T follicular helper cell (primary cell): ENCODE results near the gene BOLA3.
"Not testable (repeated sequence)": the region's sequence is repeated elsewhere in the genome, so short reads cannot be mapped to it uniquely, and the experiment has no call there.

Experiments used
- DNase-seq: peaks from one replicate; pipeline ENCODE4 v3.0.0-alpha.2; 2020; ENCODE audit warnings: low read depth

The BOLA3 gene

DNA sequence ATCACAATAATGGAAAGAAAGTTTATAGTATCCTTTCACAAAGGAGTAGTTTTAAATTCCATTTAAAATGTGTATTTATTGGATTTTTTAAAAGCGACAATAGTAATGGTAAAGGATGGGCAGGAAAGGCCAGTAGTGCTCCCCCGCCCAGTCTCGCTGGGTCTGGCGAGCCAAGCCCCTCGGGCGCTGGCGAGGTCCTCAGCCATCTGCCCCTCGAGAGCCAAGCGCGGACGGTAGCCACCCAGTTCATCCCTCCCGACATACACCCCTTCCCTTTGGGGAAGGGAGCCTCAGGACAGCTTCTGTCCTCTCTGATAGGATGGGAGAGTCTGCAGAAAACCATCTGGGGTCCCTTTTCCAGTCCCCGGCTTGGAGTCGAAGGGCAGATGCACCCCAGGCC is 45.2 kb downstream of the BOLA3 start:
- no peak for DNase-seq

DNA sequence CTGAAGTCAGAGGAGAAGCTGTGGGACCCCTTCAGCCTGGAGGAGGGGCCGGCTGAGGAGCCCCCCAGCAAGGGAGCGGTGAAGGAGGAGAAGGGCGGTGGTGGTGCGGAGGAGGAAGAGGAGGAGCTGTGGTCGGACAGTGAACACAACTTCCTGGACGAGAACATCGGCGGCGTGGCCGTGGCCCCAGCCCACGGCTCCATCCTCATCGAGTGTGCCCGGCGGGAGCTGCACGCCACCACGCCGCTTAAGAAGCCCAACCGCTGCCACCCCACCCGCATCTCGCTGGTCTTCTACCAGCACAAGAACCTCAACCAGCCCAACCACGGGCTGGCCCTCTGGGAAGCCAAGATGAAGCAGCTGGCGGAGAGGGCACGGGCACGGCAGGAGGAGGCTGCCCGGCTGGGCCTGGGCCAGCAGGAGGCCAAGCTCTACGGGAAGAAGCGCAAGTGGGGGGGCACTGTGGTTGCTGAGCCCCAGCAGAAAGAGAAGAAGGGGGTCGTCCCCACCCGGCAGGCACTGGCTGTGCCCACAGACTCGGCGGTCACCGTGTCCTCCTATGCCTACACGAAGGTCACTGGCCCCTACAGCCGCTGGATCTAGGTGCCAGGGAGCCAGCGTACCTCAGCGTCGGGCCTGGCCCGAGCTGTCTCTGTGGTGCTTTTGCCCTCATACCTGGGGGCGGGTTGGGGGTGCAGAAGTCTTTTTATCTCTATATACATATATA is 46.0 kb downstream of the BOLA3 start:
- DNase-seq, result no peak

DNA sequence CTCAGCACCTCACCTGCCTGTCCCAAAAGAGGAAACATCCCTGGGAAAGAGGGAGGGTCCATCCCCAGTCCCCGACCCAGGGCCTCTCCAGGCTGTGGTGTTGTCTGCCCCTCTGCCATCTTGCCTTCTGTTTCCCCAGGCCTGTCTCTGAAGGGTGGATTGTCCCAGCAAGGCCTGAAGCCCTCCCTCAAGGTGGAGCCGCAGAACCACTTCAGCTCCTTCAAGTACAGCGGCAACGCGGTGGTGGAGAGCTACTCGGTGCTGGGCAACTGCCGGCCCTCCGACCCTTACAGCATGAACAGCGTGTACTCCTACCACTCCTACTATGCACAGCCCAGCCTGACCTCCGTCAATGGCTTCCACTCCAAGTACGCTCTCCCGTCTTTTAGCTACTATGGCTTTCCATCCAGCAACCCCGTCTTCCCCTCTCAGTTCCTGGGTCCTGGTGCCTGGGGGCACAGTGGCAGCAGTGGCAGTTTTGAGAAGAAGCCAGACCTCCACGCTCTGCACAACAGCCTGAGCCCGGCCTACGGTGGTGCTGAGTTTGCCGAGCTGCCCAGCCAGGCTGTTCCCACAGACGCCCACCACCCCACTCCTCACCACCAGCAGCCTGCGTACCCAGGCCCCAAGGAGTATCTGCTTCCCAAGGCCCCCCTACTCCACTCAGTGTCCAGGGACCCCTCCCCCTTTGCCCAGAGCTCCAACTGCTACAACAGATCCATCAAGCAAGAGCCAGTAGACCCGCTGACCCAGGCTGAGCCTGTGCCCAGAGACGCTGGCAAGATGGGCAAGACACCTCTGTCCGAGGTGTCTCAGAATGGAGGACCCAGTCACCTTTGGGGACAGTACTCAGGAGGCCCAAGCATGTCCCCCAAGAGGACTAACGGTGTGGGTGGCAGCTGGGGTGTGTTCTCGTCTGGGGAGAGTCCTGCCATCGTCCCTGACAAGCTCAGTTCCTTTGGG is 47.2 kb downstream of the BOLA3 start:
- no peak for DNase-seq

DNA sequence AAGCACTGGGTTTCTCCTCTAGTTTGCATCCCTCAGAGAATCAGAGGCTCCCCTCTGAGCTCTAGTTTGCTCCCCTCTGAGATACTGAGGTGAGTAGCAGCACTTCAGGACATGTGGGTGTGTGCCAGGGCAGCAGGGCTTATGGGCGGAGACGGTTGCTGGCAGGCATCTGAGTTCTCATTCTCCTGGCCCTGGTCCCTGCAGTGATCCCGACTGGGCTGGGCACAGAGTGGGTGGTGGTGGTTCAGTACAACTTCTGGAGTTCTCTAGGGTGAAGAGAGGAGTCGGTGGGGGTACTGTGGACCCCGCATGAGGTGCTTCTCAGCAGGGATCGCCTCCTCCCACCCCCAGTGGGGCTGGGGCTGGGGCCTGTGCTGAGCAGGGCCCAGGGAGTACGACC is 47.9 kb downstream of the BOLA3 start:
- DNase-seq, result no peak

DNA sequence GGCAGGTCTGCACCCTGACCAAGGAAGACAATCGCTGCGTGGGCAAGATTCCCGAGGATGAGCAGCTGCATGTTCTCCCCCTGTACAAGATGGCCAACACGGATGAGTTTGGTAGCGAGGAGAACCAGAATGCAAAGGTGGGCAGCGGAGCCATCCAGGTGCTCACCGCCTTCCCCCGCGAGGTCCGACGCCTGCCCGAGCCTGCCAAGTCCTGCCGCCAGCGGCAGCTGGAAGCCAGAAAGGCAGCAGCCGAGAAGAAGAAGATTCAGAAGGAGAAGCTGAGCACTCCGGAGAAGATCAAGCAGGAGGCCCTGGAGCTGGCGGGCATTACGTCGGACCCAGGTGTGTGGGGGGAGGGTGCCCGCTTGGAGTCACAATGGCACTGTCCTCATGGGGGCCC is 48.4 kb downstream of the BOLA3 start:
- no peak for DNase-seq

DNA sequence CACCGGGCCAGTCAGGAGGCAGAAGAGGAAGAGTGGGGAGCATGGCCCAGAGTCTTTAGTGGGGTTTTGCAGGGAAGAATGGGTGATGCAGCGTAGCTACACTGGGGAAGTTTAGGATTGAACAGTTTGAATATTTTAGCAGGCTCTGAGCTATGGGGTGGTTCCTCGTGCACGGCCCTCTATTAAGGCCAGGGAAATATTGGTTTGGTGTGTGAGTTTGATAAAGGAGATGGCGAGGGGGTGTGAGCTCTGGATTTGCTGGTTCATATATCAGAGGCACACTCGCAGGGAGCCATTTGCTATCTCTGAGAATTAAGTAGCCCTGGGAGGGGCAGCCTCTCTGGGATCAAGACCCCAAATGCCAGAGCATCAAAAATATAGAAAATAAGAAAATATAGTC is 50.1 kb downstream of the BOLA3 start:
- DNase-seq, result no peak

DNA sequence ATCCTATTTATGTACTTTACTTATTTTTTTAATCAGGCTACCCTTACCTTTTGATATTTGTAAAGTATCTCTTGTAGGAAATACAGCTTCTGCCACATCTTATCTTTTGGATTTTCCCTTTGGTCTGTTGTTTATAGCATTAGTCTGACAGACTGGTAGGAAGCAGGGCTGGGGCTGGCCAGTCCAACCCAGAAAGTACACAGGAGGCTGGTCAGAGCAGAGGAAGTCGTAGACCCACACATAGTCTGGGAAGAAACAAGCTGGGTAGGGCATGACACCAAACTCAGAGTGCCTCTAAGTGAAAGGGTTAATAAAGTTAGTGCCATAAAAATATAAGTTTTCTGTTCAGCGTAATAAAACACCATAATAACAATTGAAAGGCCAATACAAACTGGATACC is 51.7 kb downstream of the BOLA3 start:
- DNase-seq, result no peak

DNA sequence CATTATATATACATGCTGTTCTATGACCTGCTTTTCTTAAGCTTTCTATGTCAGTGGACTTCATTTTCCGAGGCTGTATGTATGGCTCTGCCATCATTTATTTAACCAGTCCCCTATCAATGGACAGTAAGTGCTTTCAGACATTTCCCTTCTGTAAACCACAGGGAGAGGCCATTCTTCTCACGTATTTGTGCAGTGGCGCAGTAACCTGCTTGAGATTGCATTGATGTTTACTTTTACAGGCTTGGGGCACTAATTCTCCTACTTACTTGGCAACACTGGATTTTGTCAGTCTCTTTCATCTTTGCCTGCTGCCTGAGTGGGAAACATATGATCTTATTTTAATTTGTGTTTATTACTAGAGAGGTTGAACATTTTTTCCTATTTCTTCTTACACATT is 52.1 kb downstream of the BOLA3 start:
- DNase-seq, result no peak

DNA sequence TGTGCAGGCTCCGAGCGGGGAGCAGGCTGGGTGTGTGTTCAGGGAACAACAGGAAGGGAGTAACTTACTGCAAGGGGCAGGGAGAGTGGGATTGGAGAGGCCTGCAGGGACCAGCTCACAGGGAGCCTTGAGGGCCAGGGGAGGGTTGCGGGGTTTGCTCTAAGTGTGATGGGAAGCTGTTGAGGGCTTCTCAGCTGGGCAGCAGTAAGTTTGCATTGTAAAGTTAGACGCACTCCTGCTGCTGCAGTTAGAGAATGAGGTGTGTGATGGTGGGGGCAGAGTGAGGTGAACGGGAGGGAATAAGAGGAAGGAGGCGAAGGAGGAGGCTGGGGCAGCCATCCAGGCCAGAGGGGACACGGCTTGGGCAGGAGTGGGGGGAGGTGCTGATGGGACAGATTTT is 53.4 kb downstream of the BOLA3 start:
- no peak for DNase-seq

DNA sequence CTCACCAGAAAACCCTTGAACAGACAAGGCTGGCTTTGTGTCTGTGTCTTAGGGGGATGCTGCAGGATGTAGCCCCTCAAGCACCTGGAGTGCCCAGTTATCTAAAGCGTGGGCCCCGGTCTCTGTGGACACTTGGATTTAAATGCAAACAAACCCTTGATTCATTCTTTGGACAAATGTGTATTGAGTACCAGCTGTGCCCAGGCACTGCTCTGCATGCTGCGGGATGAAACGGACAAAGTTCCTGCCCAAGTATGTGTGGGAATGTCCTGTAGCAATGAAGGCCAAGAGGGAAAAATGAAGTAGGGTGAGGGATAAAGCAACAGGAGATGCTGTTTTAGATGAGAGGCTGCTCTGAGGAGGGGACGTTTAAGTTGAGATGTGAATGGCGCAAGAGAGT is 53.9 kb downstream of the BOLA3 start:
- no peak for DNase-seq

DNA sequence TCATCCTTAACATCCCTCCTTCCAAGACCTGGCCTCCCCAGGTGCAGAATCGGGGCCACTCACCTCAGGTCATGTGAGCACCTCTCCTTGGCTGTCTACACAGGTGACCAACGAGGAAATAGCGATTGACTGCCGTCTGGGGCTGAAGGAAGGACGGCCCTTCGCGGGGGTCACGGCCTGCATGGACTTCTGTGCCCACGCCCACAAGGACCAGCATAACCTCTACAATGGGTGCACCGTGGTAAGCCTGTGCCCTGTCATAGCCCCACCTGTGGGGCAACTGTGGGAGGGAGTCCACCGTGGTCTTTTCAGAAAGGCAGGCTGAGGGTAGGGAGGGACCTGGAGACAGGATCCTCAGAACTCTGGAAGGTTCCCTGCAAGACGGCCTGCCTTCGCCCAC is 54.3 kb downstream of the BOLA3 start:
- no peak for DNase-seq

DNA sequence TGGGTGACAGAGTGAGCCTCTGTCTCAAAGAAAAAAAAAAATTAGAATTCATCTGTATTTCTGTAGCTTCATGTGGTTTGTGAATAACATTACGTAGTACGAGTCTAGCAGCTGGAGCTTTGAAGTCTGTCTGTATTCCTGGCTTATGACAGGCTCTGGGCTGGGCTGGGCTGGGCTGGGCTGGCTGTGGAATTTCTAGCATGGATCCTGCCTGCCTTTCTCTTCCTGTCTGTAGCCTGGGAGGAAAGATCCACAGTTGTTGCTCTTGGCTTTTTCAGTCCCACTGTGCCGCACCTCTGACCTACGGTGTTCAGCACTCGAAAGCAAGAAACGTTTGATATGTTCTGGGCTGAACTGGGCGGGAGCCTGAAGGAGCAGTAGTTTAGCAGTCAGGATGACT is 55.4 kb downstream of the BOLA3 start:
- no peak for DNase-seq

DNA sequence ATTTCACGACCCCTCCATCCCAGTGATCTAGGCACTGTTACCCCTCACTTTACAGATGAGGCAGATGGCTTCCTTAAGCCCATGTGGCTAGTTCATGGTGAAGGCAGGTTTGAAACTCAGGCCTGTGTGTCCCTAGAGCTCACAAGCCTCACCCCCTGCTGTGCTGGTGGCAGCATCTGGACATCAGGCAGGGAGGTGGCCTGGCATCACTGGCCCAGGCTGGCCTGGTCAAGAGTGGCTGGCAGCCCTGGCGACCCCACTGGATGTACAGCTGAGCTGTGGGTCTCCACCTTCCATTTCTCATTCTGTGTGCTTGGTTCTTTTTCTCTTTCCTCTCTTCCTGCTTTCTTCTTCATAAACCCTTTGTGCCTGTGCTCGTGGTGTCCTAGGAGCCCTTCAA is 56.3 kb downstream of the BOLA3 start:
- DNase-seq, result no peak

DNA sequence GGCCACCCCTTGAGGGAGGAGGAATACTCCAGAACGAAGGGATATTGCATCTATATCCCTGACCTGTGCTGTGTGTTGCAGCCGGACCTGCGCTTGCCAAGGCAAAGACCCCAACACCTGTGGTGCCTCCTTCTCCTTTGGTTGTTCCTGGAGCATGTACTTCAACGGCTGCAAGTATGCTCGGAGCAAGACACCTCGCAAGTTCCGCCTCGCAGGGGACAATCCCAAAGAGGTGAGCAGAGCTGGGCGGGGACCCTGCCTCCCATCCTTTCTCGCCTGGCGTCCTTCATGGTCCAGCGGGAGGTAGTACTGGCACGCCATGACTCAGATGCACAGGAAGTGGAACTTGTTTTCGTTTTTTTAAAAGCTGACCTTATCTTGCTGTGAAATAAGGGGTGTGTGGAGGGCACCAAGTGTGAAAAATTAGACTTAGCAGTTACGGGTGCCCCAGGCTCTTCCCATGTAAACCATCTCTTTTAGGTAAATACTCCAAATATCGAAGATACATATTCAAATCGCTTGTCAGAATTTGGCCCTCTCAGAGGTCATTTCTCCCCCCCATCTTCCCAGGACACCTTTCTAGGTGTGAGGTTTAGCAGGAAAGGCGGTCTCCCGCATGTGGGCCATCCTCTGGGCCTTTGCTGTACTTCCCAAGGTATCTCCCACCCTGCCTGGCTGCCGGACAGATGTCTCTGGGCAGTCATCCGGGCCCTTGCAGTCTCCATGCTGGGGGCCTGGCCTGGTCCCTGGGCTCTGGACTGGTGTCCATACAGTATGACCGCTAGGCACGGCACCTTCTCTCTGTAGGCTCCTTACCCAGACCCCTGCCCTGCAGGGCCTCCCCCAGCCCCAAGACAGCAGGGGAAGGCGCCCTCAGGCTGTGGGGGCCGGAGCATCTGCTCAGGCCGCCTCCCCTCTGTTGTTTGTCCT is 57.6 kb downstream of the BOLA3 start:
- DNase-seq, result no peak

DNA sequence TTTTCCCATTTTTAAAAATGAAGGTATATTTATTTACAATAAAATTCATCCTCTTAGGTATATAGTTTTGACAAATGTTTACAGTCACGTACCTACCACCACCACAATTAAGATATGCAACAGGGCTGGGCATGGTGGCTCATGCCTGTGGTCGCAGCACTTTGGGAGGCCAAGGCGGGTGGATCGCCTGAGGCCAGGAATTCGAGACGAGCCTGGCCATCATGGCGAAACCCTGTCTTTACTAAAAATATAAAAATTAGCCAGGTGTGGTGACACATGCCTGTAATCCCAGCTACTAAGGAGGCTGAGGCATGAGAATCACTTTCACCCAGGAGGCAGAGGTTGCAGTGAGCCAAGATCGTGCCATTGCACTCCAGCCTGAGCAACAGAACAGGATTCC is 59.0 kb downstream of the BOLA3 start:
- not testable (repeated sequence) for DNase-seq

DNA sequence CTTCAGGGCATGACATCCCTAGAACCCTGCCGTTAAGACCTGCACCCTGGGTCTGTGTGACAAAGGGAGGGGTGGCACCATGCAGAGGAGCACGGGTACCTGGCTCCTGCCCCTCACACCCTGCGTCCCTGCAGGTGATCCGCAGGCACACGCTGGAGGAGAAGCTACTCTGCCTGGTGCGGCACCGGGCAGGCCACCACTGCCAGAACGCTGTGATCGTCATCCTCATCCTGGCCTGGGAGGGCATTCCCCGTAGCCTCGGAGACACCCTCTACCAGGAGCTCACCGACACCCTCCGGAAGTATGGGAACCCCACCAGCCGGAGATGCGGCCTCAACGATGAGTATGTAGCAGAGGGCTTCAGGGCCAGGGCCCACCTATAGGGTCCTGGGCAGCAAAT is 60.0 kb downstream of the BOLA3 start:
- no peak for DNase-seq

DNA sequence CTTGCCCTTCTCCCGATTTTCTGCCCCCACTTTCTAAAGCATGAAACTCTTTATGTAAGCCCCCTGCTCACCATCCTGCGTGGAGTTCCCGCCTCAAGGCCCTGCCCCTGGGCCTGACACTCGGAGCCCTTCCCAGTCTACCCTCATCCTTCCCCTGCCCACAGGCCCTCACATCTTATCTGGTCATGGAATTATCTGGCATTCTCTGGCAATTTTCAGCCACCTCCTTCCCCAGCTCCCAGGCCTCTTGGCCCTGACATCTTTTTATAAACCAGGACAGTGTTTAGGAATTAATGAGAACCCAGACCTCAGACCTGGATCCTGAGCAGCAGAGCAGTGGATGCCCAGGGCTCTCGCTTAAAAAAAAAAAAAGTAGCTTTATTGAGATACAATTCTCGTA is 61.7 kb downstream of the BOLA3 start:
- no peak for DNase-seq
